Measurements from ENCODE around the gene CA6. TPM values are rescaled to one million over a fixed set of nuclear protein-coding genes. Genes with fewer than 3 reads are reported as not detected.

Gene CA6
- total and polyA plus RNA-seq, 2 experiments from 2014 or later, result not detected

- WGBS (ENCODE audit: low lambda C conversion rate, missing lambda C conversion rate), result 87% methylated on average over 7 of the region's 7 CpGs
- TF ChIP-seq EZH2 (IDR thresholded peaks at IDR 0.05; ENCODE audit: borderline replicate concordance), result no peak
Observed at GRCh38 chr1:8974551-8974950, 28.9 kb downstream of the CA6 start.

DNA sequence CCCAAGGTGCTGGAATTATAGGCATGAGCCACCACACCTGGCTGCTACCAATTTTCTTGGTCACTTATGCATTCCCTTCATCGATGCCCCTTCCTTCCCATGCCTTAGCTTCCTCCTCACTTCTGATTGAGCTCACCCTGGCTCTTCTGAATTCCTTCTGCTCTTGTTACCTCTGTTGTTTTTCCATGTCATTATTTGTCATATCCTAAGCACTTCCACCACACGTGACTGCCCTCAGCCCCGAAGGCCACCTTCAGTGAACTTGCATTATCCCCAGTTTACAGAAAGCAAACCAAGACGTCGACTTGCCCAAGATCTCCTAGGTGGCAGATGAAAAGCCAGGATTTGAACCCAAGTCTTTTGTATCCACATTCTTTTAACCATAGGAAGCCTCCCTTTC, 30.7 kb downstream of the CA6 start:
- Histone ChIP-seq H3K9me2 (replicated peaks; ENCODE audit: insufficient read depth) (no peaks in the 10 kb centered on the region), H3K27ac (no peak overlapping the region), H3K4me3 (no peak overlapping the region), H3K4me2 (no peak overlapping the region), H4K20me1 (ENCODE audit: insufficient read depth, poor library complexity, severe bottlenecking) (no peaks in the 10 kb centered on the region), H3K27me3 (no peaks in the 10 kb centered on the region), H3K79me2 (no peaks in the 10 kb centered on the region), H2AFZ (no peak overlapping the region), H3K9me3 (ENCODE audit: low read depth) (no peaks in the 10 kb centered on the region), H3K36me3 (replicated peaks; ENCODE audit: insufficient read depth, low read depth) (no peaks in the 10 kb centered on the region), H3K4me1 (ENCODE audit: insufficient read depth) (no peaks in the 10 kb centered on the region)
- no peak for TF ChIP-seq CTCF (IDR thresholded peaks at IDR 0.05; ENCODE audit: poor library complexity)
- TF ChIP-seq EZH2phosphoT487 (IDR thresholded peaks at IDR 0.05; ENCODE audit: low read depth, severe bottlenecking, unreplicated experiment), result no peak
- no peak for TF ChIP-seq EZH2 (IDR thresholded peaks at IDR 0.05; ENCODE audit: borderline replicate concordance)
- no peak for DNase-seq (ENCODE audit: low spot score)
- WGBS (ENCODE audit: low lambda C conversion rate, missing lambda C conversion rate), result 89% methylated on average over 5 of the region's 5 CpGs

More at GRCh38 chr1:8974551-8974950, 28.9 kb downstream of the CA6 start:
- no peaks in the 10 kb centered on the region for H3K9me3 ChIP-seq (ENCODE audit: low read depth)
- H2AFZ ChIP-seq, result no peak overlapping the region
- H3K4me3 ChIP-seq, result no peak overlapping the region
- no peak overlapping the region for H3K4me2 ChIP-seq
- H3K79me2 ChIP-seq, result no peaks in the 10 kb centered on the region
- no peaks in the 10 kb centered on the region for H3K27me3 ChIP-seq
- H3K9me2 ChIP-seq (replicated peaks; ENCODE audit: insufficient read depth), result no peaks in the 10 kb centered on the region
- no peaks in the 10 kb centered on the region for H3K36me3 ChIP-seq (replicated peaks; ENCODE audit: insufficient read depth, low read depth)
- H3K4me1 ChIP-seq (ENCODE audit: insufficient read depth), result no peaks in the 10 kb centered on the region
- H3K27ac ChIP-seq, result no peak overlapping the region
- no peaks in the 10 kb centered on the region for H4K20me1 ChIP-seq (ENCODE audit: insufficient read depth, poor library complexity, severe bottlenecking)
- DNase-seq (ENCODE audit: low spot score), result no peak

GRCh38 chr1:8976896-8977450, 31.3 kb downstream of the CA6 start:
- Histone ChIP-seq H3K36me3 (replicated peaks; ENCODE audit: insufficient read depth, low read depth) (no peaks in the 10 kb centered on the region), H4K20me1 (ENCODE audit: insufficient read depth, poor library complexity, severe bottlenecking) (no peaks in the 10 kb centered on the region), H3K4me3 (no peak overlapping the region), H3K4me1 (ENCODE audit: insufficient read depth) (no peaks in the 10 kb centered on the region), H3K79me2 (no peaks in the 10 kb centered on the region), H3K9me2 (replicated peaks; ENCODE audit: insufficient read depth) (no peaks in the 10 kb centered on the region), H3K9me3 (ENCODE audit: low read depth) (no peaks in the 10 kb centered on the region), H3K27me3 (no peaks in the 10 kb centered on the region), H2AFZ (no peak overlapping the region), H3K4me2 (no peak overlapping the region), H3K27ac (no peak overlapping the region)
- WGBS (ENCODE audit: low lambda C conversion rate, missing lambda C conversion rate), result 92% methylated on average over 20 of the region's 20 CpGs
- DNase-seq (ENCODE audit: low spot score), result no peak
- TF ChIP-seq EZH2 (IDR thresholded peaks at IDR 0.05; ENCODE audit: borderline replicate concordance) (no peak), EZH2phosphoT487 (IDR thresholded peaks at IDR 0.05; ENCODE audit: low read depth, severe bottlenecking, unreplicated experiment) (no peak), CTCF (IDR thresholded peaks at IDR 0.05; ENCODE audit: poor library complexity) (no peak)

DNA sequence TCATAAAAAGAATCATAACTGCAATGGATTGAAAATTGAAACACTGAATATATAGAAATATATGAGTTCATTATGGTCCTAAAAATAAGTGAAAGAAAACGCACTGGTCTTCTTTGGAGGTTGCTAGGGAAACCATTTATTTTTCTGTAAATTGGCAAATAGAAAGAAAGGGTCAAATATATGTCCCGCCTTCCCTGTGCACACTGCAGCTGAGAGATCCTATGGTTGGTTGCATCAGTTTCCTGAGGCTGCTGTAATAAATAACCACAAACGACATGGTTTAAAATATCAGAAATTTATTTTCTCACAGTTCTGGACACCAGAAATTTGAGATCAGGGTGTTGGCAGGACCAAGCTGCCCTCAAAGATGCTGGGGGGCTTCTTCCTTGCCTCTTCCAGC, 35.0 kb downstream of the CA6 start:
- Histone ChIP-seq H3K36me3 (replicated peaks; ENCODE audit: insufficient read depth, low read depth) (no peaks in the 10 kb centered on the region), H3K9me2 (replicated peaks; ENCODE audit: insufficient read depth) (no peaks in the 10 kb centered on the region), H3K4me3 (no peak overlapping the region), H3K4me1 (ENCODE audit: insufficient read depth) (no peaks in the 10 kb centered on the region), H3K27ac (no peak overlapping the region), H3K4me2 (no peak overlapping the region), H2AFZ (no peak overlapping the region), H3K27me3 (no peaks in the 10 kb centered on the region), H3K9me3 (ENCODE audit: low read depth) (no peaks in the 10 kb centered on the region), H3K79me2 (no peaks in the 10 kb centered on the region), H4K20me1 (ENCODE audit: insufficient read depth, poor library complexity, severe bottlenecking) (no peaks in the 10 kb centered on the region)
- DNase-seq (ENCODE audit: low spot score), result no peak
- 84% methylated on average over 3 of the region's 3 CpGs for WGBS (ENCODE audit: low lambda C conversion rate, missing lambda C conversion rate)
- TF ChIP-seq EZH2 (IDR thresholded peaks at IDR 0.05; ENCODE audit: borderline replicate concordance) (no peak), CTCF (IDR thresholded peaks at IDR 0.05; ENCODE audit: poor library complexity) (no peak), EZH2phosphoT487 (IDR thresholded peaks at IDR 0.05; ENCODE audit: low read depth, severe bottlenecking, unreplicated experiment) (no peak)
